CD4-positive, alpha-beta T cell treated with Interleukin-17A for 4 hours (primary cell): Measurements from ENCODE around the gene EDAR.

ENCODE experiments used
- DNase-seq: peaks from one replicate; pipeline ENCODE4 v3.0.0-alpha.2; 2020; ENCODE audit warnings: mixed read lengths

The EDAR gene

DNA sequence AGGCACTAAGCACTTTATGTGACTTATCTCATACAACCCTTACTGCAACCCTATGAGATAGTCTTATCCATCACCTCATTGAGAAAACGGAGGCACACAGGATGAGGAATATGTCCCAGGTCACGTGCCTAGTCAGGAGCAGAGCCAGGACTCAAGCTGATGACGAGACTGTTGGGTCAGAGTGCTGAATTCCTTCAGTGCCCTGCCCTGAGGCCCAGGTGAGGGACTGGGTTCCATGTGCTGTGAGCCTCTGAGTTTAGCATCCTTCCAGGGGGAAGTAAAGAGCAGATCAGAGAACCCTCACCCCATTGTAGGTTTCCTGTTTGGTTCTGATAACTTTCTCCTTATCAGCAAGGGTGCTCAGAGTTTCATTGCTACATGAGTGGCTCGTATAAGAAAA, 11.7 kb upstream of the EDAR start:
- DNase-seq: no peak

DNA sequence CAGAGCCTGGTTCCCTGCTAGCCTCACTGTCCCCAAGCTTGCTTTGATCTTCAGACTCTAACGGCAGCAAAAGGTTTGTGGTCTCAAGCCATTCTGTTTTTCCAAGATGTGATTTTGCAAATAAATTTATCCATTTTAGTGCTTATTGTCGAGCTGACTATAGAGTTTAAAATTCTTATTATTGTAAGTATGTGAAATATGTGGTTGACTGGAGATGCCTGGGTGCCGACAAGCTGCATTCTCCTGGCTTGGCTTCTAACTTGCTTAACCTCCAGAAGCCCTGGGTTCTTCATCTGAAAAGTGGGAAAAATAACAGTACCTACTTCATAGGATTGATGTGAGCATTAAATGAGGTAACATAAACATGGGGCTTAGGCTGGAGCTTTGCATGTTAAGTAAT, 9.9 kb upstream of the EDAR start:
- no peak for DNase-seq

DNA sequence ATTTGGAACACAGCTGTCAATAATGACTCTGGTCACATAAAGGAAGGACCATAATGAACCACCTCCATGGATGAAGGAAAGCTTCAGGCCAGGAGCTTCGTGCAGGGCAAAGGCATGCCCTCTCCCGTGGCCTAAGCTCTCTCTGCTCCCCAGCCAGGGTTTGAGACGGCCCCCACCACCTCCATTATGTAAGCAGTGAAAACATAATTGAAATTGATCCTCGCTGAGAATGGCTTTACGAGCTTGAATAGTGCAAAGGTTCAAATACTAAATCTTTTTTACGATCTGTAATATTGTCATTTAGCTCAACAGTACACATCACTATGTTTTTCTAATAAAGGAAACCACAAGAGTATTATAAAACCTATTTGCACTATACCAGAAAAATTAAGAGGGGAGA, 5.2 kb upstream of the EDAR start:
- no peak for DNase-seq

DNA sequence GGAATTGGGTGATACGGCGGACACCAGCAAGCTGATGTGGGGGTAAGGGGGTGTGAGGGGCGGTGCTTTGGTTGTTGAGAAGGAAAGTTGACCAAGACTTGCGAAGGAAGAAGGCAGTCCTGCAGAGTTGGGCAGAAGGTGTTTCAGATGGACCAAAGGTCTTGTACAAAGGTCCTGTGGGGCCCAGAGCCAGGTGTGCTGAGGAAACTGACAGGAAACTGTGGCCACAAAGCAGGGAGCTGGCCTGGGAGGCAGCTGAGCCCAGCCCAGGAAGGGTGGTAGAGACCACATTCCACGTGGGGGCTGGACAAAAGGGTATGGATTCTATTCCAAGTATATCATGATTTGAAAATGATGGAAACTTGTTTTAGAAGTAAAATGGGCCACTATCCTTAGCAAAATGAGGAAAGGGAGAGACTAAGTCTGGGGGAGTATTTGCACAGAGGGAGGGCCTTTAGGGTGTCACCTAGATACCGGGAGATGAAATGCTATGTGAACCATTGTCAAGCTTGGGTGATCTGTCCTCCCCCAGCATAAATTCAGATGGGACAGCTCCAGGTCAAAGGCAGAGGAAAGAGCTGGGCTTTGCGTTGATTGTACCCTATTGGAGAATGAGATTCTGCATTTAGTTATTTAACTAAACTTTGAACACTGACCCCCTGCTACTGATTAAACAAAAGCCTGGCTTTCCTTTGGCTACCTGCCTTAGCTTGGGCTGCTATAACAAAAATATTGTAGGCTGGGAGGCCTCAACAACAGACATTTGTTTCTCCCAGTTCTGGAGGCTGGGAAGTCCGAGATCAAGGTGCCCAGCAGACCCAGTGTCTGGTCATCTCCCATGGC, 4.3 kb upstream of the EDAR start:
- no peak for DNase-seq

DNA sequence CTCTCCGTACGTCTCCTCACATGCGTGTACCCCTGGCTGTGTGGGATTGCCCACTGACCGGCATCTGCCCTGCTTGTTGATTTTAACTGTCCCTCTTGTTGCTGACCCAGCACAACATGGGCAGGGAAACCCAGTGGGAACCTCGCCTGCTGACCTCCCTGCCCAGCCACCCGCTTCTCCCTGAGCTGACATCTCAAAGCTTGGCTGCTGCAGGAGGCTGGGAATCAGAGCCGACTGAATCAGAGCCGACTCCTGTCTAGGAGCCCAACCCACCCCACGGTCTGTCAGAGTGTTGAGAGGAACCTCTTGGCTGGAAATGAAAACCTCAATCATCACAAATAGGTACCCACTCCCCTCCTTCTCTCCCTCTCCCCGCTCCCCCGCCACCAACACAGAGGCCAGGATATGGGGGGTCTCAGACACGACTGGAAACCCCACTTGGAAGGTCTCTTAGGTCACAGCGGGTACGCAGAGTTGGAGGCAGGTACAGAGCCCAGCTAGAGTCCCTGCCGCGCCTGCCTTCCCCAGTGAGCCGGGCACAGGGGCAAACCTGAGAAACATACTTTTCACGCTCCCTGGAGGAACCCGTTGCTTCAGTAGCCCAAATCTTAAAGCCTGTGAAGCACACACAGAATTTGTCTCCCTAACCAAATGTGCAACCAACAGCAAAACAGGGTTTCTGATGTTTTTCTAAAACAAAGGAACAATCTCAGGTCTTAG, 784 bp downstream of the EDAR start:
- peak; percentile 50 for DNase-seq

DNA sequence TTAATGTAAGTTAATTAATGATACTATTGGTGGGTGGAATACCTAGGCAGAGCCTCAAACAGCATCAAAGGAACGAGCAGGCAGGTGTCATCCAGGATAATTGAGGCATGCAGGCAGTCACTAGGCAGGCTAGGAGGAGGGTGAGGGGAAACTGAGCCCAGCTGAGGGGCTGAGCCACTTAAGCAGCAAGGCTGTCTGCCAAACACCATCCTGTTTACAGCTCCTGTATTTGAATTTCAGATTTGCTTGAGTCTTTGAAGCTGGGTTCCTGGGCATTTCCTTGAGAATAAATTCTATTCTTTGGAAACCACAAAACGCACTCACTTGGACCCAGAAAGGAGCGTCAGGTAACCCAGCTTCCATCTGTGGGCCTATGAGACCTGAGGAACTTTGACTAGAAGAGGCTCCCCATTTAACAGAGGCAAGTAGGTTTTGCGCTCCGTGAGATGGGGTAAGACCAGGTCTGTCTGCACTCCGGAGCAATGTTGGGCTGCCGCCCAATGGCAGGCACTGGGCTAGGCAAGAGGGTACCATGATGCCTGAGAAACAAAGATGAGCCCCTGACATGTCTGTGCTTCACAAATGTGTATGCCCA, 2.0 kb downstream of the EDAR start:
- peak; percentile 72 for DNase-seq

DNA sequence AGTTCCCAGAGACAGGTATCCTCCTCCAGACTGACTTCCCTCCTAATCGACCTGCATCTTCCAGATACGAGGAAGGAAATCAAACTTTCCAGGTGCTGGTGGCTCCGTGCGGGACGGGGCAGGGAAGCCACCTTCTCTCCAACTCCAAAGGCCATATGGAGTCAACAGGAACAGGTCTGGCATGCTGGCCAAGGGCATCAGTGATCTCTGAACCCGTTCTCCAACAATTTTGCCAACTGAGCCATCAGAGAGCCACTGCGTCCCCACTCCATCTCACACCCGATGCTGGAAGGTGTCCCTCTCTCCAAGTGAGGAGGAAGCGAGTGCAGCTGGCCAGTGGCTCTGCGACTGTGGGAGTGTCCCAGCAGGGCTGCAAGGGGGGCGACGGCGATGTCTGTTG, 5.4 kb downstream of the EDAR start:
- no peak for DNase-seq

DNA sequence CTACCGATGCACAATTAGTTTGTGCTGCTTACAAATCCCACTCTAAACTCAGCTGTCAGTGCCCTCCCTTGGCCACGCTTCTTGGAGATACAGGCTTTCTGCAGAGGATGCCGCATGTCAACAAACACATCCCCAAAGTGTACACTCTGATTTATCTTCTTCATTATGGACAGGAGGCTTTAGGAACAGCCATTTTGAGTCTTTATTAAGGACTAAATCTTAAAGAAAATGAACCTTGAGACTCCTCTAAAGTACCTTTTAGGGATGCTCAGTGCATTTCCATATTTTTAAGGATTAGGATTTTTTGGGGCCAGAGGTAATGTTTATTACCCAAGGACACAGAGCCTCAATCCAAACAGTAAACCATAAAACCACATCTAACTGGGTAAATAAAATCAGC, 6.0 kb downstream of the EDAR start:
- no peak for DNase-seq

DNA sequence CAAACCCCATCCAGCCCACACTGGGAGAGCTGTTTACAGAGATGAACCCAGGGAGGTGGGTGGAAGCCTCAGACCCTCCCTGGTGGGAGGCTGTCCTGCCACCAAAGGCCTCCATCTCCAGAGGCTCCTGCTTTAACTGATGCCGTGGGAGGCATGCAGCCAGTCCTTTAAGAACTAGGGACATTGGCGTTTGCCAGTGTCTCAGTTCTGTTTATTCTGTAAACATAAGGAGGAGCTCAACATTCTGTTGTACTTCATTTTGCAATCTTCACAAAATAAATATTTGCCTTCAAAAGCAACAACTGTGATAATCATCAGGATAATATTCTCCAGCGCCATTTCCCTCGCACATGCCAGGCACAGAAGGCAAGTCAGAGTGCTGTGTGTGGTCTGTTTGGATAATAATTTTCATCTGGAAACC, 6.8 kb downstream of the EDAR start:
- DNase-seq: no peak

DNA sequence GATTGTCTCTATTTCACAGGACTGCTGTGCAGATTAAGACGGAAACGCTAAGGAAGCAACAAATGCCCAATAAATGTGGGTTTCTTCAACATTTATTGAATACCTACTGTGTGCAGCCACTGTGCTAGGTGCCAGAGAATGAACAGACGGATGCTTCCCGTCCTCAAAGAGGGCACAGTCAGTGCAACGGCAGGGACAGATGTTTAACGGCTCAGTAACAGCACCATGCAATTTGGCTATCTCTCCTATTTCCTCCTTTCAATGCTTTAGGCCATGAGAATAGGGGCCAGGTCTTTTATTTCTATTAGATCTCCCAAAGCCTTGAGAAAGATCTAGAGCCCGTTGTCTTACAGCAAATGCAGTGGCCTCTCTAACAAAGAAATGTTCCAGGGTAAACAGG, 7.2 kb downstream of the EDAR start:
- no peak for DNase-seq

DNA sequence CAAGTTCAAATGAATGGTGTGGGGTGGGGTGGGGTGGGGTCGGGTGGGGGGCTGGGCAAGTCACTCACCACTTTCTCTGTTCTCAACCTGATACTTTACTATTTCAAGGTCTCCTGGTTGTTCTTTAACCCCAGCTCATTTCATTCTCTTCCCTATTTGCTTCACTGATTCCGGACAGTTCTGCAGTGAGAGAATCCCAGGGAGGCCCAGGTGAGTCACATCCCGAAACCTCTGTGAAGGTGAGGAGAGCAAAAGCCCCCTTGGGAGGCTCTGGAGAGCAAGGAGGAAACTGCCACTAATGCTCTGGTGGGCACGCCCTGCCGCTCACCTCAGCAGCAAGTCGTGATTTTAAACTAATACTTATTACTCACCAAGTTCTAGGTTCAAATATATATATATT, 8.9 kb downstream of the EDAR start:
- DNase-seq: no peak

DNA sequence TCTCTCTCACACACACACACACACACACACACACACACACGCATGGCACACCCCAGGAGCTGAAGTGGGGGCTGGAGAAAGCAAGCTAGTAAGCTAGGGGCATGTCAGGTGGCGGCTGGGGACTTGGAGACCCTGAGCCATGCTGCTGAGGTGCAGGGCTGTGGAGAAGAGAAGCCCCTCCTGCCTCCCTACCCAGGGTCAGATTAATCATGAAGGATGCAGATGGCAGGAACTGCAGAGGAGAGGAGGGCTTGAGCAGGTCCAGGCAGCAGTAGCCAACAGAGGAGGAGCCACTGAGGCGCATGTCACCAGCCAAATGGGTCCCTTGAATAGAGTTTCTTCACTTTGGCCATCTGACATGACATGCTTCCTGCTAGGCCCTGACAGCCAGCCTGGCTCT, 9.6 kb downstream of the EDAR start:
- no peak for DNase-seq

DNA sequence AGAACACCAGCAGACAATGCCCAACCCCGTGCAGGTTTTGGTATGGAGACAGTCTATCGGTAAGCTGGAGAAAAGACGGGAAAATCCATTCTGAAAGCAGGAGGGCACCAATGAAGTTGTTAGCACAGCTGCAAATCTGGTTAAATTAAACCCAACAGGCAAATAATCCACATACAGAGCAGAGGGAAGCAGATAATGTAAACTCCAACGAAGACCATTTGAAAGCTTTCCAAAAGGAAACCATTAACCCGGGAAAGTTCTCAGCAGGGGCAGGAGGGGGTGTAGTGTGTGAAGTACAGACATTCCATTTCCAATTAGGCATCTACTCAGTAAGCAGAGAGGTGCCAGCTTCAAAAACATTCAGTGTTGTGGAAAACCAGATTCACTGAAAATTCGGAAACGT, 10.3 kb downstream of the EDAR start:
- no peak for DNase-seq

DNA sequence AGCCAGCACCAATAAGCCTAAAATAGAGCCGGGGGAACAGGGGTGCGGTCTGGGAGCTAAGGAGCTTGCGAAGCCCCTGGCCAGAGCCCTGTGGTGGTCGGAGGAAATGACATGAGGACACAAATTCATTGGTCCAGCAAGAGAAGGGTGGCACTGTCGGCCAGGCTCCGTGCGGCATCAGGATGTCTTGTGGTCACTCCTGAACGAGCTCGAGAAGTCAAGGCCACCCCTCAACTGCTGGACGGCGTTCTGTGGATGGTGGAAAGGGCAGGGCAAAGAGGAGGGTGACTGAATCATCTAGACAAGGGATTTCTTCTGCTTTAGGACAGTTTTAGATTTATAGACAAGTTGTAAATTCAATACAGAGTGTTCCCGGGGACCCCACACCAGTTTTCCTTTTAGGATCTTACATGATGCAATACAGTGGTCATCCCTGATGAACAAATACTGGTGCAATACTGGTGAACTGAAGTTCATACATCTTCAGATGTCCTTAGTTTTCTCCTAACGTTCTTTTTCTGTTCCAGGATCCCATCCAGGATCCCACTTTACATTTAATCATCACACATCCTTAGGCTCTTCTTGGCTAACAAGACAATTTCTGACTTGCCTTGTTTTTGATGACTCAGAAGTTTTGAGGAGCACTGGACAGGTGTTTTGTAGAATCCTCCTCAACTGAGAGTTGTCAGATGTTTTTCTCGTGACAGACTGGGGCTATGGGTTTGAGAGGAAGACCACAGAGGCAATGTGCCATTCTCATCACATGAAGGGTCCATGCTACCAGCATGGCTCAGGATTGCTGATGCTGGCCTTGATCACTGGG, 13.2 kb downstream of the EDAR start:
- no peak for DNase-seq

DNA sequence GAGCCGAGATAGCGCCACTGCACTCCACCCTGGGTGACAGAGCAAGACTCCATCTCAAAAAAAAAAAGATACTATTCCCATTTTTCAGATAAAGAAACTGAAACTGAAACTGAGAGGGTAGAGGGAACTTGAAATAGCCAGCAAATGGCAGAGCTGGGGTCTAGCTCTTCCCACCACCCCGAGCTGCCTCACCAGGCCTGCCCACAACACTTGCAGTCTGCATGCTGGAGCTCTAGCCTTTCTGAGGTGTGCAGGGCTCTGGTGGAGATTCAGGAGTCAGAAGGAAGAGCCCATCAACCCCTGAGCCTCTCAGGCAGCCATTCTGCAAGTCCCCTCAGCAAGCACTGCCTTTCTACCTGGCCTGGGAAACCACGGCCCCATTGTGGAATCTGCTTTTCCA, 14.3 kb downstream of the EDAR start:
- no peak for DNase-seq

DNA sequence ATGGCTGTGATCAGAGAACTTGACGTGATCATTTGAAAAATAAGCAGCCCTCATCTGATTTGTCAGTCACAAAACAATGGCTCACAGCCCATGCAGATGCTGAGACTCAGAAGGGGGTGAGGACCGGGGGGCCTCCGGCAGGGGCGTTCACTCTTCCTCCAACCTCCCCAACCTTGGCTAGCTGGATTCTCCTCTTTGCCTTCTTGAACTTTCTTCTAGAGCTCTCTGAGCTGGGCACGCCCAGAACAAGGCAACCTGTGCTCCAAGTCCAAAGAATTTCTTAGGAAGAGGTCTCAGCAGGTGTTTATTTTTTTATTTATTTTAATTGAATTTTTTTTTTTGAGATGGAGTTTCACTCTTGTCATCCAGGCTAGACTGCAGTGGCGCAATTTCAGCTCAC, 16.4 kb downstream of the EDAR start:
- no peak for DNase-seq

DNA sequence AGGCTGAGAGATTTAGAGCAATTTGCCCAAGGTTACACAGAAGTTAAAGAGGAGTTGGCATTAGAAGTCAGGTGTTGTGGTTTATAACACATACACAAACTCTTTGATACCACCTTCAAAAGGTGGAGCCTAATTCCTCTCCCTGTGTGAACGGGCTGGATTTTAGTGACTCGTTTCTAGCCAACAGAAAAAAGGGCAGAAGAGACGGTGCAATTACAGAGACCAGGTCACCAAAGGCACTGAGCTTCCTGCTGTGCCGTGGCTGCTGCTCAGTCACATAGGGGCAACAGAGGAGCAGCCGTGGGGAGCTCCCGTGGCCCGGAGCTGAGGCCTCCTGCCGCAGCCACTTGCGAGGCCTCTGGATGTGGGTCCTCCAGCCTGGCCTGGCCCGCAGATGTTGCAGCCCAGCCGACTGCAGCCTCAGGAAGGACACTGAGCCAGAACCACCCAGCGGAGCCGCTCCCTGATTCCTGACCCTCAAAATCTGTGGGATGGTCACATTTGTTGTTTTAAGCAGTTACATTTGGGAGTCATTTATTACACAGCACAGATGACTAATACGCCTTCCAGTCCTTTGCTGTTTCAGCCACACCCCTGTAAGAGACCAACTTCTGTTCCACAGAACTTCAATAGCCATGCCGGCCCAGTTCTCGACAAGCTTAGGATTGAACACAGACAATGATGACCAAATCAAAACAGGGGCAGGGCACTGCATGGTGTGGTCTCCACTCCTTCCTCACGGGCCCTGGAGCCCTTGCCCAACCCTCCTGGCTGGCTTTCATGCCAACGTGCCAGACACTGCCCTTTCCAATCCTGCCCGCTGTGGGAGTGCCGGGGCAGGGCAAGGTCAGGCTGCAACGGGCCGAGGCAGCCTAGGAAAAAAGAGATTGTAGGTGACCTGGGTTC, 17.1 kb downstream of the EDAR start:
- no peak for DNase-seq

DNA sequence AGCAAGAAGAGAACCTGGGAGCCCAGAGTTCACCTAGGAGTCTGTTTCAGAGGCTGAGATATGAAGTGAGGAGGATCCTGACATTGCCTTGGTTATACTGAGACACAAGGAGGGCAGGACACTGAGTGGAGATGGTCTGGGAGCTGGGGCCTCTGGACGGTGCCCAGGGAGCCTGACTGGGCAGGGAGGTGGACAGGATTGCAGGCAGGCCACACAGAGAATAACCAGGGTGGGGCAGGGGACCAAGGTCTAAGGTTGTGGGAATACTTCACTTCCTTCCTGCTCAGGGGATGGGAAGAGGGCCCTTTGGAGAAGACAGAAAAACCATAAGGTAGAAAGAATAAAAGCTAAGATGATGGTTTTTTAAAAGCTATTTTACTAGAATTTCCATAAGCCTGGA, 18.7 kb downstream of the EDAR start:
- DNase-seq: no peak

DNA sequence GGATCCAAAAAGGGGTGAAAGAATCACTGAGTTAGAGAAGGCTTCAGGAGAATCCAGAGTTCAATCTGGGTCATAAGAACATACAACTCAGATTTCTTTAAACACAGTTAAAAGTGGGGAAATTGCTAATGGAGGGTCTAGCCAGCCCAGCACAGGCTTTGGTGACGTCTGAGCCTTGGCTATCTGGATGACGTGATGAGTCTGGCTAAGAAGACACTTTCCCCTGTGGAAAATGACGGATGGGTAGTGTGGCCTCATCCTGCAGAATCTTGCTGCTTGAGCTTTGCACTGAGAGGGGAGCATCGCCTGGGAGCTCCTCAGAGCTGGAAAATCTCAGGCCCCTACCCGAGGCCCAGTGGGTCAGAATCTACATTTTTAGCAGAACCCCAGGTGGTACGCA, 19.2 kb downstream of the EDAR start:
- DNase-seq: no peak

DNA sequence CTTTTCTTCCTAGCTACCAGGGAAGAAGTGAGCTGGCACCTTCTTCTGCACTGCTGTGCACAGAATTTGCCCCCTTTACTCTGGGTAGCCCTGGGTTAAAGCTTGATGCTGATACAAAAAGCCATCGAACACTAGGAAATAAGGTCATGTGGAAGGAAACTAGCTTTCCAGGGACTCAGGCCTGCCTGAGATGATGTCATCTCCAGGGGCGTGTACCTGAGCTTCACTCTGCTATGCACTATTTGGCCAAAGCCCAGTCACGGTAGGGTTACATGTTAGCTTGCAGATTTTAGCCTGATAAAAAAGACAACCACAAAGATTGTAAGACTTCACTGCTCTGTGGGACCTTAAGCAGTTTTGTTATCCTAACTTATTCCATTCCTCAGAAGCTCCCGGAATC, 20.4 kb downstream of the EDAR start:
- DNase-seq: peak; percentile 52

DNA sequence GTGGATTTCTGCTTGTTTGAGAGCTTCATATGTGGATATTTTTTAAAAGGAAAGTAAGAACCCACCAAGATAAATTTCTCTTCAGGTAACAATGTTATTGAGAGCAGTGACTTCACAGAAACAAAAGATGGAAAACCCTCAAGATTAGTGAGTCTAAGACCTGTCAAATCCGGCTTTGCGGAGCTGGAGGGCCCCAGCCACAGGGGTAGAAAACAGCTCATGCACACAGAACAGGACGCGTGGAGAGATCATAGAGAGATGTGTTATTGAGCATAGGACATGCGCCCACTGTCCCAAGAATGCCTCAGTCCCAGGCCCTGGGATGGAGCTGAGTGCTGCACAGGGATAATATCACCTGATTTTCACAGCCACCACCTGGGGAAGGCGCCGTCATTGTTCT, 21.3 kb downstream of the EDAR start:
- peak; percentile 25 for DNase-seq
